GM23338 (cell line): ENCODE data around the gene PLEKHA7. TPM values are rescaled to one million over a fixed set of nuclear protein-coding genes. Genes with fewer than 3 reads are reported as not detected.
"Not testable (repeated sequence)": the region's sequence is repeated elsewhere in the genome, so short reads cannot be mapped to it uniquely, and the experiment has no call there.

Source experiments
- ATAC-seq: fragments of 200-7000 bp; cut with Tn5 transposase; 3 replicates; pipeline ENCODE4 v1.9.1; 2020
- DNase-seq: peaks from one replicate; pipeline ENCODE4 v3.0.0-alpha.2; 2015; ENCODE audit warnings: low spot score
- H2AFZ ChIP-seq: fragments of 200-600 bp; sonication (generic); 2 replicates; pipeline ENCODE4 v1.8.0; 2016; ENCODE audit warnings: antibody characterized with exemption, mild to moderate bottlenecking, moderate library complexity
- H3F3A ChIP-seq: fragments of 200-600 bp; sonication (generic); replicated peaks from 2 replicates; pipeline ENCODE4 v1.8.0; 2017; ENCODE audit warnings: antibody characterized with exemption, mixed run types, low read depth
- H3K27ac ChIP-seq: fragments of 200-600 bp; sonication (generic); 2 replicates; pipeline ENCODE4 v1.6.1; 2016; ENCODE audit warnings: low read depth
- H3K27me3 ChIP-seq: fragments of 200-600 bp; sonication (generic); 2 replicates; pipeline ENCODE4 v1.8.0; 2016; ENCODE audit warnings: mild to moderate bottlenecking, mixed run types, moderate library complexity; ENCODE audit not compliant: insufficient read depth
- H3K36me3 ChIP-seq: fragments of 200-600 bp; sonication (generic); 2 replicates; pipeline ENCODE4 v1.8.0; 2016; ENCODE audit warnings: mild to moderate bottlenecking; ENCODE audit not compliant: insufficient read depth
- H3K4me1 ChIP-seq: fragments of 200-600 bp; sonication (generic); 2 replicates; pipeline ENCODE4 v1.8.0; 2016; ENCODE audit warnings: mild to moderate bottlenecking, moderate library complexity; ENCODE audit not compliant: insufficient read depth
- H3K4me2 ChIP-seq: fragments of 200-600 bp; sonication (generic); 2 replicates; pipeline ENCODE4 v1.7.1; 2017; ENCODE audit warnings: mixed run types
- H3K4me3 ChIP-seq: fragments of 200-600 bp; sonication (generic); 2 replicates; pipeline ENCODE4 v1.6.1; 2016; ENCODE audit warnings: mixed run types
- H3K79me2 ChIP-seq: fragments of 200-600 bp; sonication (generic); replicated peaks from 2 replicates; pipeline ENCODE4 v1.8.0; 2017; ENCODE audit warnings: mild to moderate bottlenecking; ENCODE audit not compliant: insufficient read depth
- H3K9me2 ChIP-seq: fragments of 200-600 bp; sonication (generic); 2 replicates; pipeline ENCODE4 v1.8.0; 2017; ENCODE audit not compliant: insufficient read depth
- H4K20me1 ChIP-seq: fragments of 200-600 bp; sonication (generic); replicated peaks from 2 replicates; pipeline ENCODE4 v1.8.0; 2017; ENCODE audit warnings: mild to moderate bottlenecking; ENCODE audit not compliant: insufficient read depth
- H3K27ac Mint-ChIP-seq: 2 replicates; pipeline ENCODE4 v1.8.0; 2020; ENCODE audit warnings: inconsistent platforms, mild to moderate bottlenecking, moderate library complexity, mixed read lengths
- H3K27me3 Mint-ChIP-seq: 3 replicates; pipeline ENCODE4 v1.8.0; 2022; ENCODE audit warnings: low read depth, mild to moderate bottlenecking, moderate library complexity, mixed read lengths, inconsistent platforms; ENCODE audit not compliant: insufficient read depth, poor library complexity
- H3K36me3 Mint-ChIP-seq: 3 replicates; pipeline ENCODE4 v1.8.0; 2021; ENCODE audit warnings: low read depth, mild to moderate bottlenecking, inconsistent platforms, moderate library complexity, mixed read lengths
- H3K4me1 Mint-ChIP-seq: 3 replicates; pipeline ENCODE4 v1.8.0; 2020; ENCODE audit warnings: mild to moderate bottlenecking, inconsistent platforms, mixed read lengths
- H3K4me3 Mint-ChIP-seq: 3 replicates; pipeline ENCODE4 v1.8.0; 2021; ENCODE audit warnings: moderate library complexity, mild to moderate bottlenecking, inconsistent platforms, mixed read lengths
- H3K9me3 Mint-ChIP-seq: 3 replicates; pipeline ENCODE4 v1.8.0; 2020; ENCODE audit warnings: moderate library complexity, mild to moderate bottlenecking, inconsistent platforms, mixed read lengths
- CTCF ChIP-seq, 2 experiments: fragments of 200-600 bp in 1 of 2; sonication (generic) in 1 of 2; conservative IDR thresholded peaks; 2 replicates each; pipeline versions ENCODE4 v1.5.1 to v1.6.1; 2016 to 2017; ENCODE audit warnings: antibody characterized with exemption in 2 of 2, low read depth in 2 of 2, mild to moderate bottlenecking in 2 of 2, moderate library complexity in 1 of 2
- ETS1 ChIP-seq: IDR thresholded peaks from 2 replicates; pipeline ENCODE4 v1.6.1; 2016; ENCODE audit warnings: antibody characterized with exemption
- EZH2 ChIP-seq: fragments of 200-600 bp; sonication (generic); IDR thresholded peaks from one replicate; pipeline ENCODE4 v1.8.0; 2017; ENCODE audit warnings: antibody characterized with exemption, mild to moderate bottlenecking, low read depth; ENCODE audit not compliant: unreplicated experiment
- EZH2phosphoT487 ChIP-seq: fragments of 200-600 bp; sonication (generic); IDR thresholded peaks from one replicate; pipeline ENCODE4 v1.8.1; 2018; ENCODE audit warnings: antibody characterized with exemption; ENCODE audit not compliant: unreplicated experiment
- NANOG ChIP-seq: IDR thresholded peaks from 2 replicates; pipeline ENCODE4 v1.6.1; 2016; ENCODE audit warnings: antibody characterized with exemption, borderline replicate concordance
- POLR2AphosphoS5 ChIP-seq: IDR thresholded peaks from 2 replicates; pipeline ENCODE4 v1.6.1; 2016; ENCODE audit warnings: antibody characterized with exemption, low read depth
- STAT1 ChIP-seq: IDR thresholded peaks from one replicate; pipeline ENCODE4 v1.6.1; 2016; ENCODE audit warnings: antibody characterized with exemption; ENCODE audit not compliant: unreplicated experiment
- polyA plus RNA-seq: library from polyadenylated mRNA; unstranded; fragments of >200 nt; fragmentation: Nextera tagmentation; extraction: Ambion mirVana; gene quantifications from 2 replicates; pipeline ENCODE4 v1.2.1, GENCODE V29; 2016
- total RNA-seq: library from RNA; depleted of rRNA; stranded (reverse); fragments of >200 nt; shearing (Covaris generic); gene quantifications from 2 replicates; pipeline ENCODE4 v1.2.3, GENCODE V29; 2014
- TF ChIP-seq, protein P1 (sequence below): IDR thresholded peaks from one replicate; pipeline ENCODE4 v1.6.1; 2018; ENCODE audit warnings: antibody characterized with exemption; ENCODE audit not compliant: unreplicated experiment

Gene PLEKHA7
- total and polyA plus RNA-seq, 2 experiments from 2014 or later: 9.7 to 15.8 TPM

DNA sequence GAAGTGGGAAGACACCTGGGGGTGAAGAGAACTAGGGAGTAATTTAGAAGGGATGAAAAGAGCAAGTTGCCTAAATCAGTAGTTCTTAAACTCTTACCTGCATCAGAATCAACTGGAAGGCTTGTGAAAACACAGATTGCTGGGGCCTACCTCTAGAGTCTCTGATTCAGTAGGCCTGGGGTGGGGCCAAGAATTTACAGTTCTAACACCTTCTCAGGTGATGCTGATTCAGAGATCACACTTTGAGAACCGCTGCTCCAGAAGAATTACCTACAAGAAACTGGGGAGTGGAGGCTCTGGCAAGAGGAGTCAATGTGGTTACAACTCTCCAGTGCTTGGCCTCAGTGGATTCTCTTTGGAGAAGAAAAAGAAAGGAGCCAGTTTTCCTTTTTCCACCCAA lies 147.1 kb downstream of the PLEKHA7 start (continued):
- TF ChIP-seq CTCF (conservative IDR thresholded peaks at IDR 0.05; ENCODE audit: low read depth in 2 of 2) (no peak), POLR2AphosphoS5 (no peak), NANOG (no peak), EZH2 (no peak), STAT1 (no peak), EZH2phosphoT487 (no peak)
- TF ChIP-seq, protein P1, sequence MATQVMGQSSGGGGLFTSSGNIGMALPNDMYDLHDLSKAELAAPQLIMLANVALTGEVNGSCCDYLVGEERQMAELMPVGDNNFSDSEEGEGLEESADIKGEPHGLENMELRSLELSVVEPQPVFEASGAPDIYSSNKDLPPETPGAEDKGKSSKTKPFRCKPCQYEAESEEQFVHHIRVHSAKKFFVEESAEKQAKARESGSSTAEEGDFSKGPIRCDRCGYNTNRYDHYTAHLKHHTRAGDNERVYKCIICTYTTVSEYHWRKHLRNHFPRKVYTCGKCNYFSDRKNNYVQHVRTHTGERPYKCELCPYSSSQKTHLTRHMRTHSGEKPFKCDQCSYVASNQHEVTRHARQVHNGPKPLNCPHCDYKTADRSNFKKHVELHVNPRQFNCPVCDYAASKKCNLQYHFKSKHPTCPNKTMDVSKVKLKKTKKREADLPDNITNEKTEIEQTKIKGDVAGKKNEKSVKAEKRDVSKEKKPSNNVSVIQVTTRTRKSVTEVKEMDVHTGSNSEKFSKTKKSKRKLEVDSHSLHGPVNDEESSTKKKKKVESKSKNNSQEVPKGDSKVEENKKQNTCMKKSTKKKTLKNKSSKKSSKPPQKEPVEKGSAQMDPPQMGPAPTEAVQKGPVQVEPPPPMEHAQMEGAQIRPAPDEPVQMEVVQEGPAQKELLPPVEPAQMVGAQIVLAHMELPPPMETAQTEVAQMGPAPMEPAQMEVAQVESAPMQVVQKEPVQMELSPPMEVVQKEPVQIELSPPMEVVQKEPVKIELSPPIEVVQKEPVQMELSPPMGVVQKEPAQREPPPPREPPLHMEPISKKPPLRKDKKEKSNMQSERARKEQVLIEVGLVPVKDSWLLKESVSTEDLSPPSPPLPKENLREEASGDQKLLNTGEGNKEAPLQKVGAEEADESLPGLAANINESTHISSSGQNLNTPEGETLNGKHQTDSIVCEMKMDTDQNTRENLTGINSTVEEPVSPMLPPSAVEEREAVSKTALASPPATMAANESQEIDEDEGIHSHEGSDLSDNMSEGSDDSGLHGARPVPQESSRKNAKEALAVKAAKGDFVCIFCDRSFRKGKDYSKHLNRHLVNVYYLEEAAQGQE: no peak

- not testable (repeated sequence) for H2AFZ ChIP-seq, H3K27me3 ChIP-seq, H3K27ac ChIP-seq, H3K36me3 ChIP-seq, H3K4me3 Mint-ChIP-seq, H3F3A ChIP-seq, H3K4me2 ChIP-seq, H3K27ac Mint-ChIP-seq, H3K79me2 ChIP-seq, ATAC-seq, H3K27me3 Mint-ChIP-seq, H3K36me3 Mint-ChIP-seq, H3K9me2 ChIP-seq, H3K9me3 Mint-ChIP-seq, H4K20me1 ChIP-seq, H3K4me3 ChIP-seq, DNase-seq, H3K4me1 ChIP-seq
- peaks cover 12% of the 10 kb centered on the region; the same call in 2 of the 3 replicates for H3K4me1 Mint-ChIP-seq
These were observed 149.8 kb downstream of the PLEKHA7 start for GRCh38 chr11:16864428-16864827.

- Histone ChIP-seq H3K9me2 (no peaks in the 10 kb centered on the region), H3K27ac (no peak overlapping the region; the same call in 1 of the 2 replicates), H2AFZ (no peak overlapping the region), H3F3A (no peaks in the 10 kb centered on the region), H3K4me3 (no peak overlapping the region), H3K36me3 (no peaks in the 10 kb centered on the region), H3K4me1 (peaks cover 4% of the 10 kb centered on the region; the same call in 1 of the 2 replicates), H3K79me2 (no peaks in the 10 kb centered on the region), H4K20me1 (no peaks in the 10 kb centered on the region), H3K4me2 (no peak overlapping the region), H3K27me3 (no peaks in the 10 kb centered on the region)
- no peak for ATAC-seq
- Mint-ChIP-seq H3K27me3 (no peaks in the 10 kb centered on the region), H3K9me3 (no peaks in the 10 kb centered on the region), H3K4me3 (no peak overlapping the region), H3K27ac (no peak overlapping the region), H3K36me3 (no peaks in the 10 kb centered on the region), H3K4me1 (peaks cover 12% of the 10 kb centered on the region; the same call in 2 of the 3 replicates)
- DNase-seq: no peak
- no peak for TF ChIP-seq EZH2phosphoT487
- TF ChIP-seq, protein P1: no peak
- no peak for TF ChIP-seq ETS1
- TF ChIP-seq STAT1: no peak
These were observed 150.8 kb downstream of the PLEKHA7 start for GRCh38 chr11:16863389-16863788.
